Measurements from ENCODE around the gene THEMIS. TPM values are rescaled to one million over a fixed set of nuclear protein-coding genes. Genes with fewer than 3 reads are reported as not detected.

Gene THEMIS
- total RNA-seq, 1 donor from 2014 or later = 0.07 TPM

- Histone ChIP-seq H3K27me3 (ENCODE audit: insufficient read depth, low read length) (no peaks in the 10 kb centered on the region), H3K9ac (ENCODE audit: low read length) (no peak overlapping the region), H3K36me3 (ENCODE audit: insufficient read depth, low read length) (no peaks in the 10 kb centered on the region), H3K79me2 (ENCODE audit: insufficient read depth, low read length) (no peaks in the 10 kb centered on the region), H2AFZ (ENCODE audit: low read depth, low read length) (no peak overlapping the region), H3K27ac (ENCODE audit: low read depth, low read length) (no peak overlapping the region), H3K9me3 (ENCODE audit: insufficient read depth, low read depth, low read length) (no peaks in the 10 kb centered on the region), H3K4me1 (ENCODE audit: insufficient read depth, low read length) (no peaks in the 10 kb centered on the region), H3K4me3 (ENCODE audit: insufficient read depth, low read depth, low read length) (no peak overlapping the region), H3K4me2 (ENCODE audit: low read length) (no peak overlapping the region), H4K20me1 (ENCODE audit: insufficient read depth, low read length) (no peaks in the 10 kb centered on the region)
- TF ChIP-seq CTCF (IDR thresholded peaks at IDR 0.05; ENCODE audit: insufficient read depth, low read depth, low read length) (no peak), EZH2 (IDR thresholded peaks at IDR 0.05; ENCODE audit: insufficient read depth, low read length) (no peak)
- DNase-seq (ENCODE audit: low read depth) (no peak), FAIRE-seq (no peak)
- Mint-ChIP-seq H3K27ac (ENCODE audit: unreplicated experiment) (no peak overlapping the region), H3K9me3 (ENCODE audit: unreplicated experiment) (peaks cover 2% of the 10 kb centered on the region), H3K27me3 (ENCODE audit: low read depth, unreplicated experiment) (no peaks in the 10 kb centered on the region), H3K36me3 (ENCODE audit: low read depth, unreplicated experiment) (peaks cover 2% of the 10 kb centered on the region), H3K4me3 (ENCODE audit: unreplicated experiment) (no peak overlapping the region), H3K4me1 (ENCODE audit: low read depth, unreplicated experiment) (no peaks in the 10 kb centered on the region)
These were observed 104.1 kb downstream of the THEMIS start for GRCh38 chr6:127796713-127797112.

GRCh38 chr6:127794405-127794804 lies 106.5 kb downstream of the THEMIS start:
- Histone ChIP-seq H3K9me3 (ENCODE audit: insufficient read depth, low read depth, low read length) (no peaks in the 10 kb centered on the region), H3K4me2 (ENCODE audit: low read length) (no peak overlapping the region), H3K79me2 (ENCODE audit: insufficient read depth, low read length) (no peaks in the 10 kb centered on the region), H3K4me1 (ENCODE audit: insufficient read depth, low read length) (no peaks in the 10 kb centered on the region), H3K4me3 (ENCODE audit: insufficient read depth, low read depth, low read length) (no peak overlapping the region), H3K27ac (ENCODE audit: low read depth, low read length) (no peak overlapping the region), H3K36me3 (ENCODE audit: insufficient read depth, low read length) (no peaks in the 10 kb centered on the region), H3K9ac (ENCODE audit: low read length) (no peak overlapping the region), H4K20me1 (ENCODE audit: insufficient read depth, low read length) (no peaks in the 10 kb centered on the region), H2AFZ (ENCODE audit: low read depth, low read length) (no peak overlapping the region), H3K27me3 (ENCODE audit: insufficient read depth, low read length) (no peaks in the 10 kb centered on the region)
- H3K36me3 Mint-ChIP-seq (ENCODE audit: low read depth, unreplicated experiment) = peaks cover 2% of the 10 kb centered on the region
- DNase-seq (ENCODE audit: low read depth) (no peak), FAIRE-seq (no peak)
- H3K4me3 Mint-ChIP-seq (ENCODE audit: unreplicated experiment) = no peak overlapping the region
- no peaks in the 10 kb centered on the region for H3K27me3 Mint-ChIP-seq (ENCODE audit: low read depth, unreplicated experiment)
- H3K4me1 Mint-ChIP-seq (ENCODE audit: low read depth, unreplicated experiment) = no peaks in the 10 kb centered on the region
- no peak for TF ChIP-seq CTCF (IDR thresholded peaks at IDR 0.05; ENCODE audit: insufficient read depth, low read depth, low read length)
- TF ChIP-seq EZH2 (IDR thresholded peaks at IDR 0.05; ENCODE audit: insufficient read depth, low read length) = no peak
- H3K27ac Mint-ChIP-seq (ENCODE audit: unreplicated experiment) = no peak overlapping the region
- H3K9me3 Mint-ChIP-seq (ENCODE audit: unreplicated experiment) = no peaks in the 10 kb centered on the region

- no peaks in the 10 kb centered on the region for H3K4me1 Mint-ChIP-seq (ENCODE audit: low read depth, unreplicated experiment)
- H3K4me2 ChIP-seq (ENCODE audit: low read length) = no peak overlapping the region
- DNase-seq (ENCODE audit: low read depth) = no peak
- H3K9ac ChIP-seq (ENCODE audit: low read length) = no peak overlapping the region
- TF ChIP-seq EZH2 (IDR thresholded peaks at IDR 0.05; ENCODE audit: insufficient read depth, low read length) (no peak), CTCF (IDR thresholded peaks at IDR 0.05; ENCODE audit: insufficient read depth, low read depth, low read length) (no peak)
- no peaks in the 10 kb centered on the region for H3K79me2 ChIP-seq (ENCODE audit: insufficient read depth, low read length)
- H3K27ac ChIP-seq (ENCODE audit: low read depth, low read length) = no peak overlapping the region
- H3K27ac Mint-ChIP-seq (ENCODE audit: unreplicated experiment) = no peak overlapping the region
- H3K9me3 ChIP-seq (ENCODE audit: insufficient read depth, low read depth, low read length) = no peaks in the 10 kb centered on the region
- no peaks in the 10 kb centered on the region for H3K4me1 ChIP-seq (ENCODE audit: insufficient read depth, low read length)
- H3K4me3 ChIP-seq (ENCODE audit: insufficient read depth, low read depth, low read length) = no peak overlapping the region
- H4K20me1 ChIP-seq (ENCODE audit: insufficient read depth, low read length) = no peaks in the 10 kb centered on the region
- no peak for FAIRE-seq
- no peaks in the 10 kb centered on the region for H3K36me3 ChIP-seq (ENCODE audit: insufficient read depth, low read length)
- no peaks in the 10 kb centered on the region for H3K9me3 Mint-ChIP-seq (ENCODE audit: unreplicated experiment)
- H3K27me3 Mint-ChIP-seq (ENCODE audit: low read depth, unreplicated experiment) = no peaks in the 10 kb centered on the region
- H2AFZ ChIP-seq (ENCODE audit: low read depth, low read length) = no peak overlapping the region
- no peaks in the 10 kb centered on the region for H3K27me3 ChIP-seq (ENCODE audit: insufficient read depth, low read length)
- peaks cover 2% of the 10 kb centered on the region for H3K36me3 Mint-ChIP-seq (ENCODE audit: low read depth, unreplicated experiment)
- no peak overlapping the region for H3K4me3 Mint-ChIP-seq (ENCODE audit: unreplicated experiment)
These were observed 107.5 kb downstream of the THEMIS start for GRCh38 chr6:127793396-127793795.

All from astrocyte (in vitro differentiated cells and primary cell).